Right lobe of liver (tissue), 6 donors: ENCODE results near the gene PTCRA. TPM values are rescaled to one million over a fixed set of nuclear protein-coding genes. Genes with fewer than 3 reads are reported as not detected.

Experiments used
- ATAC-seq, 4 donors: fragments of 200-7000 bp; cut with Tn5 transposase; one replicate each; pipeline ENCODE4 v1.9.1; 2020; ENCODE audit warnings: mild to moderate bottlenecking in 4 of 4, moderate library complexity in 4 of 4
- DNase-seq, 3 donors: peaks; one replicate each; pipeline ENCODE4 v3.0.0-alpha.2; 2020
- H3K27ac ChIP-seq, 3 donors: fragments of 200-600 bp; one replicate each; pipeline ENCODE4 v1.8.0; 2022
- H3K27me3 ChIP-seq, 2 donors: fragments of 200-600 bp; one replicate each; pipeline ENCODE4 v1.8.0; 2022
- H3K36me3 ChIP-seq, 4 donors: fragments of 200-600 bp; sonication (generic) in 1 of 4; one replicate each; pipeline versions ENCODE4 v1.5.1 to v1.8.0; 2017 to 2022; ENCODE audit warnings: control low read depth in 1 of 4
- H3K4me1 ChIP-seq, 4 donors: fragments of 200-600 bp; sonication (generic) in 1 of 4; one replicate each; pipeline versions ENCODE4 v1.5.1 to v1.8.0; 2017 to 2022; ENCODE audit warnings: control low read depth in 1 of 4
- H3K4me3 ChIP-seq, 3 donors: fragments of 200-600 bp; one replicate each; pipeline ENCODE4 v1.8.0; 2022
- H3K9me3 ChIP-seq, 4 donors: fragments of 200-600 bp; sonication (generic) in 1 of 4; one replicate each; pipeline versions ENCODE4 v1.5.1 to v1.8.0; 2017 to 2022; ENCODE audit warnings: control low read depth in 1 of 4
- CTCF ChIP-seq, 4 donors: fragments of 200-600 bp in 3 of 4; fragments of 450-650 bp in 1 of 4; IDR thresholded peaks; one replicate each; pipeline versions ENCODE4 v1.5.1 to v1.8.0; 2016 to 2022; ENCODE audit warnings: antibody characterized with exemption in 4 of 4, mild to moderate bottlenecking in 2 of 4
- POLR2A ChIP-seq: fragments of 450-650 bp; IDR thresholded peaks from one replicate; pipeline ENCODE4 v1.6.1; 2017; ENCODE audit warnings: antibody characterized with exemption, mild to moderate bottlenecking
- WGBS: methylation state at CpG from one replicate; pipeline ENCODE4 v1.1.6; 2018; ENCODE audit warnings: low coverage, low lambda C conversion rate; ENCODE audit not compliant: insufficient coverage; ENCODE audit errors: missing lambda C conversion rate; 5-methylcytosine and 5-hydroxymethylcytosine counted together
- intact Hi-C, 2 donors: fragments of 100-400 bp; cut with DNase I; formaldehyde crosslinking; loops; one replicate each; pipeline versions ENCODE4 v1.11.2 to v1.14.1; 2022
- total RNA-seq, 6 experiments: library from RNA; depleted of rRNA in 2 of 6; stranded (reverse); fragments of >200 nt in 2 of 6; fragmentation: NEBNext Ultra II Directional in 3 of 6; extraction: Animal tissue kit (Norgen Biotek cat#: 25700) in 3 of 6; gene quantifications; one replicate each; pipeline versions ENCODE4 v1.1.0 to v1.2.4, GENCODE V29; 2016 to 2023
- donor health status: DM: no; HTN: yes; CAD: no.
- donor health status: DM: no; HTN: no; CAD: no.
- donor health status: DM: no; HTN: no; CAD: no.
- donor health status: DM: no; HTN: yes; CAD: no.
- donor health status: DM: no; HTN: yes; CAD: no.

The PTCRA gene
- total RNA-seq, 6 experiments from 2014 or later, result 0.31 to 0.46 (median 0.37) TPM; not detected in 3

GRCh38 chr6:42904467-42904866, 11.4 kb upstream of the PTCRA start:
- Histone ChIP-seq H3K4me3 (no peak overlapping the region), H3K9me3 (no peaks in the 10 kb centered on the region), H3K27ac (no peak overlapping the region), H3K27me3 (no peaks in the 10 kb centered on the region), H3K36me3 (no peaks in the 10 kb centered on the region), H3K4me1 (peaks cover 0 to 14% (median 3%) of the 10 kb centered on the region in 4 donors)
- intact Hi-C loops, result loop anchor here (10.0 kb wide), 3 partner anchors 140 to 240 kb away; no protein-coding TSS in a partner anchor
- TF ChIP-seq POLR2A (no peak), CTCF (IDR thresholded peaks at IDR 0.05) (no peak)
- DNase-seq (no peak), ATAC-seq (no peak)
- 94% methylated on average over 8 of the region's 10 CpGs for WGBS

- intact Hi-C loops, result loop anchor here (10.0 kb wide), 3 partner anchors 137 to 237 kb away; no protein-coding TSS in a partner anchor
These were observed 8.5 kb upstream of the PTCRA start for GRCh38 chr6:42907336-42907735.

GRCh38 chr6:42909835-42910234, 6.0 kb upstream of the PTCRA start:
- H3K4me1 ChIP-seq, result no peaks in the 10 kb centered on the region
- no peak overlapping the region for H3K4me3 ChIP-seq
- DNase-seq (no peak), ATAC-seq (no peak)
- TF ChIP-seq POLR2A (no peak), CTCF (IDR thresholded peaks at IDR 0.05) (no peak)
- WGBS, result 89% methylated on average over 10 of the region's 10 CpGs
- no peak overlapping the region for H3K27ac ChIP-seq
- H3K9me3 ChIP-seq, result no peaks in the 10 kb centered on the region
- intact Hi-C loops, result loop anchor here (10.0 kb wide), 3 partner anchors 135 to 235 kb away; no protein-coding TSS in a partner anchor
- no peaks in the 10 kb centered on the region for H3K36me3 ChIP-seq
- H3K27me3 ChIP-seq, result no peaks in the 10 kb centered on the region

More at GRCh38 chr6:42907336-42907735, 8.5 kb upstream of the PTCRA start:
- Histone ChIP-seq H3K36me3 (no peaks in the 10 kb centered on the region), H3K4me3 (no peak overlapping the region), H3K27ac (no peak overlapping the region), H3K9me3 (no peaks in the 10 kb centered on the region), H3K4me1 (peaks cover 0 to 3% (median 0%) of the 10 kb centered on the region in 4 donors), H3K27me3 (no peaks in the 10 kb centered on the region)
- DNase-seq (no peak), ATAC-seq (peak in 1 of 4 donors; percentile 11)
- 91% methylated on average over 3 of the region's 5 CpGs for WGBS
- TF ChIP-seq CTCF (IDR thresholded peaks at IDR 0.05) (no peak), POLR2A (no peak)

- 19% methylated on average over 21 of the region's 49 CpGs for WGBS
These were observed 4.5 kb upstream of the PTCRA start for GRCh38 chr6:42911171-42912021.

More at GRCh38 chr6:42911171-42912021, 4.5 kb upstream of the PTCRA start:
- H3K36me3 ChIP-seq, result no peaks in the 10 kb centered on the region
- no peak overlapping the region for H3K27ac ChIP-seq
- peak; percentile 14 to 74 (median 40) for ATAC-seq
- DNase-seq, result no peak
- H3K4me3 ChIP-seq, result peak overlapping the region; percentile 9 to 50 (median 20)
- TF ChIP-seq POLR2A, result no peak
- no peak for TF ChIP-seq CTCF (IDR thresholded peaks at IDR 0.05)
- intact Hi-C loops, result no loop called here
- H3K27me3 ChIP-seq, result no peaks in the 10 kb centered on the region
- H3K9me3 ChIP-seq, result no peaks in the 10 kb centered on the region
- H3K4me1 ChIP-seq, result no peaks in the 10 kb centered on the region
